Measurements from ENCODE around the gene VSTM2B.

Gene VSTM2B

GRCh38 chr19:29497241-29497640 lies 28.6 kb upstream of the VSTM2B start:
- DNase-seq, result no peak

- DNase-seq, result no peak
Observed at GRCh38 chr19:29497686-29498436, 27.9 kb upstream of the VSTM2B start.

- no peak for DNase-seq
Observed at GRCh38 chr19:29499261-29499920, 26.4 kb upstream of the VSTM2B start.

- DNase-seq, result no peak
Observed at GRCh38 chr19:29499921-29500590, 25.7 kb upstream of the VSTM2B start.

GRCh38 chr19:29501816-29502580 lies 23.8 kb upstream of the VSTM2B start:
- DNase-seq, result no peak

- no peak for DNase-seq
Observed at GRCh38 chr19:29502581-29502850, 23.3 kb upstream of the VSTM2B start.

GRCh38 chr19:29503140-29503758 lies 22.5 kb upstream of the VSTM2B start:
- no peak for DNase-seq

- DNase-seq, result no peak
Observed at GRCh38 chr19:29503785-29504184, 22.0 kb upstream of the VSTM2B start.

GRCh38 chr19:29504454-29504853 lies 21.3 kb upstream of the VSTM2B start:
- no peak for DNase-seq

GRCh38 chr19:29505097-29505824 lies 20.5 kb upstream of the VSTM2B start:
- DNase-seq, result peak; percentile 62

GRCh38 chr19:29506619-29506911 lies 19.2 kb upstream of the VSTM2B start:
- no peak for DNase-seq

- DNase-seq, result no peak
Observed at GRCh38 chr19:29507081-29507860, 18.5 kb upstream of the VSTM2B start.

- no peak for DNase-seq
Observed at GRCh38 chr19:29508181-29508580, 17.6 kb upstream of the VSTM2B start.

GRCh38 chr19:29509456-29509855 lies 16.3 kb upstream of the VSTM2B start:
- no peak for DNase-seq

GRCh38 chr19:29510701-29511265 lies 15.0 kb upstream of the VSTM2B start:
- no peak for DNase-seq

GRCh38 chr19:29511768-29512167 lies 14.0 kb upstream of the VSTM2B start:
- DNase-seq, result no peak

GRCh38 chr19:29512748-29513147 lies 13.0 kb upstream of the VSTM2B start:
- DNase-seq, result no peak

GRCh38 chr19:29514525-29515232 lies 11.1 kb upstream of the VSTM2B start:
- no peak for DNase-seq

- DNase-seq, result no peak
Observed at GRCh38 chr19:29515233-29515619, 10.6 kb upstream of the VSTM2B start.

GRCh38 chr19:29515706-29516357 lies 10.0 kb upstream of the VSTM2B start:
- no peak for DNase-seq

Measured in left hindlimb (tissue), 1 donor.